HG03460 (cell line): ENCODE results near the gene DAAM1.

Experiments
- ATAC-seq: cut with Tn5 transposase; IDR thresholded peaks from one replicate; pipeline ENCODE4 v1.9.1; 2021; ENCODE audit not compliant: unreplicated experiment

DAAM1 gene

GRCh38 chr14:59254146-59254910, 65.9 kb downstream of the DAAM1 start:
- no peak for ATAC-seq

GRCh38 chr14:59254911-59255545, 66.6 kb downstream of the DAAM1 start:
- ATAC-seq: peak; percentile 75

- no peak for ATAC-seq
These were observed 67.9 kb downstream of the DAAM1 start for GRCh38 chr14:59256331-59256730.

- no peak for ATAC-seq
These were observed 72.9 kb downstream of the DAAM1 start for GRCh38 chr14:59261334-59261733.

- ATAC-seq: no peak
These were observed 74.4 kb downstream of the DAAM1 start for GRCh38 chr14:59262717-59263454.

GRCh38 chr14:59265808-59266207, 77.3 kb downstream of the DAAM1 start:
- no peak for ATAC-seq

- ATAC-seq: no peak
These were observed 78.6 kb downstream of the DAAM1 start for GRCh38 chr14:59267046-59267445.

GRCh38 chr14:59268011-59268410, 79.5 kb downstream of the DAAM1 start:
- ATAC-seq: no peak

GRCh38 chr14:59268858-59269257, 80.4 kb downstream of the DAAM1 start:
- ATAC-seq: no peak

GRCh38 chr14:59269466-59269865, 81.0 kb downstream of the DAAM1 start:
- no peak for ATAC-seq

GRCh38 chr14:59271256-59271655, 82.8 kb downstream of the DAAM1 start:
- no peak for ATAC-seq

- no peak for ATAC-seq
These were observed 83.3 kb downstream of the DAAM1 start for GRCh38 chr14:59271734-59272133.

- ATAC-seq: no peak
These were observed 84.2 kb downstream of the DAAM1 start for GRCh38 chr14:59272633-59273032.

- ATAC-seq: no peak
These were observed 85.3 kb downstream of the DAAM1 start for GRCh38 chr14:59273737-59274136.

GRCh38 chr14:59274991-59275391, 86.5 kb downstream of the DAAM1 start:
- peak; percentile 69 for ATAC-seq

- peak; percentile 87 for ATAC-seq
These were observed 87.2 kb downstream of the DAAM1 start for GRCh38 chr14:59275668-59276067.

- no peak for ATAC-seq
These were observed 87.8 kb downstream of the DAAM1 start for GRCh38 chr14:59276235-59276634.

GRCh38 chr14:59277659-59278058, 89.2 kb downstream of the DAAM1 start:
- ATAC-seq: no peak

GRCh38 chr14:59278111-59278510, 89.6 kb downstream of the DAAM1 start:
- ATAC-seq: no peak

GRCh38 chr14:59280961-59281360, 92.5 kb downstream of the DAAM1 start:
- no peak for ATAC-seq

GRCh38 chr14:59281609-59282377, 93.3 kb downstream of the DAAM1 start:
- no peak for ATAC-seq
